Liver (tissue), 9 donors: Measurements from ENCODE around the gene COPS2. TPM values are rescaled to one million over a fixed set of nuclear protein-coding genes. Genes with fewer than 3 reads are reported as not detected.

ENCODE experiments used
- DNase-seq: peaks from one replicate; pipeline ENCODE4 v3.0.0-alpha.2; 2017; ENCODE audit warnings: low spot score
- H3K27ac ChIP-seq, 2 donors: one replicate each; pipeline ENCODE4 v1.7.0; 2013; ENCODE audit warnings: inconsistent platforms in 2 of 2, low read length in 2 of 2, control low read depth in 1 of 2, low read depth in 1 of 2, mild to moderate bottlenecking in 1 of 2
- H3K27me3 ChIP-seq, 4 donors: one replicate each; pipeline versions ENCODE4 v1.6.1 to v1.7.0; 2013; ENCODE audit warnings: low read length in 3 of 4, inconsistent platforms in 1 of 4, mild to moderate bottlenecking in 1 of 4, moderate library complexity in 1 of 4; ENCODE audit not compliant: control insufficient read depth in 4 of 4, insufficient read depth in 4 of 4
- H3K36me3 ChIP-seq, 4 donors: one replicate each; pipeline versions ENCODE4 v1.6.1 to v1.7.0; 2013; ENCODE audit warnings: low read length in 3 of 4, mild to moderate bottlenecking in 3 of 4, low read depth in 1 of 4, moderate library complexity in 1 of 4; ENCODE audit not compliant: control insufficient read depth in 4 of 4, insufficient read depth in 3 of 4
- H3K4me1 ChIP-seq, 4 donors: one replicate each; pipeline versions ENCODE4 v1.6.1 to v1.7.0; 2013; ENCODE audit warnings: low read length in 3 of 4, mild to moderate bottlenecking in 3 of 4, moderate library complexity in 1 of 4; ENCODE audit not compliant: control insufficient read depth in 4 of 4, insufficient read depth in 4 of 4
- H3K4me3 ChIP-seq, 3 donors: one replicate each; pipeline versions ENCODE4 v1.6.1 to v1.7.0; 2013; ENCODE audit warnings: low read length in 3 of 3, control low read depth in 1 of 3, low read depth in 1 of 3, mild to moderate bottlenecking in 1 of 3
- H3K9ac ChIP-seq, 2 donors: one replicate each; pipeline ENCODE4 v1.7.0; 2013; ENCODE audit warnings: low read length in 2 of 2, mild to moderate bottlenecking in 2 of 2, moderate library complexity in 2 of 2, control low read depth in 1 of 2, low read depth in 1 of 2
- H3K9me3 ChIP-seq, 4 donors: one replicate each; pipeline versions ENCODE4 v1.6.1 to v1.7.0; 2013; ENCODE audit warnings: low read length in 3 of 4; ENCODE audit not compliant: control insufficient read depth in 4 of 4
- ATF3 ChIP-seq: IDR thresholded peaks from 2 replicates; pipeline ENCODE4 v1.6.1; 2016; ENCODE audit warnings: antibody characterized with exemption
- CTCF ChIP-seq: fragments of 150-350 bp; IDR thresholded peaks from 2 replicates; pipeline ENCODE4 v1.5.1; 2017; ENCODE audit warnings: improper control_type of control experiment, low read depth, low read length; ENCODE audit not compliant: missing input control
- EGR1 ChIP-seq, 2 donors: IDR thresholded peaks; 2 replicates each; pipeline ENCODE4 v1.6.1; 2016 to 2018; ENCODE audit warnings: antibody characterized with exemption in 2 of 2, low read depth in 2 of 2
- FOXA1 ChIP-seq: IDR thresholded peaks from 2 replicates; pipeline ENCODE4 v1.6.1; 2016; ENCODE audit warnings: antibody characterized with exemption
- FOXA2 ChIP-seq: IDR thresholded peaks from 2 replicates; pipeline ENCODE4 v1.6.1; 2016; ENCODE audit warnings: antibody characterized with exemption
- GABPA ChIP-seq, 2 donors: IDR thresholded peaks in 1 of 2; conservative IDR thresholded peaks in 1 of 2; 2 replicates each; pipeline ENCODE4 v1.6.1; 2016; ENCODE audit warnings: antibody characterized with exemption in 2 of 2, mild to moderate bottlenecking in 1 of 2, moderate library complexity in 1 of 2
- HNF4A ChIP-seq, 2 donors: conservative IDR thresholded peaks; 2 replicates each; pipeline ENCODE4 v1.6.1; 2016; ENCODE audit warnings: antibody characterized with exemption in 2 of 2, mild to moderate bottlenecking in 2 of 2
- HNF4G ChIP-seq: IDR thresholded peaks from 2 replicates; pipeline ENCODE4 v1.6.1; 2016; ENCODE audit warnings: antibody characterized with exemption
- JUND ChIP-seq, 2 donors: IDR thresholded peaks; 2 replicates each; pipeline ENCODE4 v1.6.1; 2016; ENCODE audit warnings: antibody characterized with exemption in 2 of 2
- MAX ChIP-seq: IDR thresholded peaks from 2 replicates; pipeline ENCODE4 v1.6.1; 2016; ENCODE audit warnings: antibody characterized with exemption
- NR2F2 ChIP-seq: IDR thresholded peaks from 2 replicates; pipeline ENCODE4 v1.6.1; 2016; ENCODE audit warnings: antibody characterized with exemption
- RAD21 ChIP-seq, 2 donors: IDR thresholded peaks; 2 replicates each; pipeline ENCODE4 v1.6.1; 2016; ENCODE audit warnings: antibody characterized with exemption in 2 of 2, mild to moderate bottlenecking in 2 of 2
- REST ChIP-seq: IDR thresholded peaks from 2 replicates; pipeline ENCODE4 v1.6.1; 2016; ENCODE audit warnings: antibody characterized with exemption, mild to moderate bottlenecking
- RXRA ChIP-seq, 2 donors: IDR thresholded peaks; 2 replicates each; pipeline ENCODE4 v1.6.1; 2017 to 2018; ENCODE audit warnings: antibody characterized with exemption in 2 of 2, mild to moderate bottlenecking in 1 of 2
- SP1 ChIP-seq: IDR thresholded peaks from 2 replicates; pipeline ENCODE4 v1.6.1; 2018; ENCODE audit warnings: antibody characterized with exemption, mild to moderate bottlenecking
- TAF1 ChIP-seq: conservative IDR thresholded peaks from 2 replicates; pipeline ENCODE4 v1.6.1; 2016; ENCODE audit warnings: antibody characterized with exemption, mild to moderate bottlenecking
- YY1 ChIP-seq: IDR thresholded peaks from 2 replicates; pipeline ENCODE4 v1.6.1; 2016; ENCODE audit warnings: antibody characterized with exemption, mild to moderate bottlenecking
- ZBTB33 ChIP-seq: IDR thresholded peaks from 2 replicates; pipeline ENCODE4 v1.6.1; 2016; ENCODE audit warnings: antibody characterized with exemption
- WGBS: extraction: QIAGEN DNeasy Blood & Tissue Kit; methylation state at CpG from one replicate; pipeline ENCODE4 v1.1.7; 2013; 5-methylcytosine and 5-hydroxymethylcytosine counted together
- polyA plus RNA-seq, 2 donors: library from polyadenylated mRNA; stranded (reverse) in 1 of 2; unstranded in 1 of 2; fragments of 200-250 nt in 1 of 2; fragments of >200 nt in 1 of 2; fragmentation: Nextera tagmentation in 1 of 2; extraction: Ambion mirVana in 1 of 2; gene quantifications; one replicate each; pipeline versions ENCODE4 v1.2.1 to v1.2.3, GENCODE V29; 2013 to 2015
- total RNA-seq, 2 donors: library from RNA; depleted of rRNA; stranded (reverse); fragments of >200 nt; gene quantifications; one replicate each; pipeline ENCODE4 v1.2.3, GENCODE V29; 2014
- donor health status: healthy.
- donor health status: healthy.
- donor health status: healthy.
- donor health status: healthy.
- donor health status: healthy.

Gene COPS2
- total and polyA plus RNA-seq, 4 donors = 14.0 to 36.0 (median 25.5) TPM

GRCh38 chr15:49124371-49124770 is 31.0 kb downstream of the COPS2 start:
- Histone ChIP-seq H3K9me3 (no peaks in the 10 kb centered on the region), H3K27ac (no peak overlapping the region), H3K4me1 (no peaks in the 10 kb centered on the region), H3K36me3 (peaks cover 4 to 23% (median 22%) of the 10 kb centered on the region in 4 donors), H3K9ac (no peak overlapping the region), H3K27me3 (no peaks in the 10 kb centered on the region), H3K4me3 (no peak overlapping the region)
- TF ChIP-seq JUND (IDR thresholded peaks at IDR 0.05) (no peak), ATF3 (no peak), SP1 (no peak), FOXA1 (no peak), TAF1 (no peak), FOXA2 (no peak), CTCF (no peak), YY1 (no peak), RAD21 (IDR thresholded peaks at IDR 0.05) (no peak), HNF4G (no peak), EGR1 (IDR thresholded peaks at IDR 0.05; ENCODE audit: low read depth in 2 of 2) (no peak), GABPA (IDR thresholded peaks at IDR 0.05 in 1 of 2, conservative IDR thresholded peaks at IDR 0.05 in 1 of 2) (no peak), MAX (no peak), ZBTB33 (no peak), REST (no peak), RXRA (IDR thresholded peaks at IDR 0.05) (no peak), HNF4A (conservative IDR thresholded peaks at IDR 0.05) (no peak), NR2F2 (no peak)
- no peak for DNase-seq
- 90% methylated on average over 2 of the region's 2 CpGs for WGBS
